ENCODE data around the gene NCK2.

DNA sequence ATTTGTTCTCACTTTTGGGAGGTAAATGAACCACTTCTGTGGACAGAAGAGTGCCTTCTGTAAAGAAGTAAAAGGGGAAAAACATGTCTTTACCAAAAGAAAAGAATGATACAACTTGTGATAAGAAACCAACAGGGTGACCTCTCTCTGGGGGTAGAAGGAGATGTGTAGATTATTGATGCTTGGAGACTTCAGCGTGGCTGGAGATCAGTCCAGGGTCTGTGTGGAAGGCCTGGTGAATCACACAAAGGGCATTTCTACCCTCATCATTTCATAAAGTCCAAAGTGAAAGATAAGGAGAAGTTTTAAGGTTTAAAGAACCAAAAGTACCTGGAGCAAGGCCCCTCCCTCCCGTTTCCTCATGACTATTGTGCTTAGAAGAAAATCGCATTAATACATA, 142.5 kb downstream of the NCK2 start:
- TF ChIP-seq, protein P1, sequence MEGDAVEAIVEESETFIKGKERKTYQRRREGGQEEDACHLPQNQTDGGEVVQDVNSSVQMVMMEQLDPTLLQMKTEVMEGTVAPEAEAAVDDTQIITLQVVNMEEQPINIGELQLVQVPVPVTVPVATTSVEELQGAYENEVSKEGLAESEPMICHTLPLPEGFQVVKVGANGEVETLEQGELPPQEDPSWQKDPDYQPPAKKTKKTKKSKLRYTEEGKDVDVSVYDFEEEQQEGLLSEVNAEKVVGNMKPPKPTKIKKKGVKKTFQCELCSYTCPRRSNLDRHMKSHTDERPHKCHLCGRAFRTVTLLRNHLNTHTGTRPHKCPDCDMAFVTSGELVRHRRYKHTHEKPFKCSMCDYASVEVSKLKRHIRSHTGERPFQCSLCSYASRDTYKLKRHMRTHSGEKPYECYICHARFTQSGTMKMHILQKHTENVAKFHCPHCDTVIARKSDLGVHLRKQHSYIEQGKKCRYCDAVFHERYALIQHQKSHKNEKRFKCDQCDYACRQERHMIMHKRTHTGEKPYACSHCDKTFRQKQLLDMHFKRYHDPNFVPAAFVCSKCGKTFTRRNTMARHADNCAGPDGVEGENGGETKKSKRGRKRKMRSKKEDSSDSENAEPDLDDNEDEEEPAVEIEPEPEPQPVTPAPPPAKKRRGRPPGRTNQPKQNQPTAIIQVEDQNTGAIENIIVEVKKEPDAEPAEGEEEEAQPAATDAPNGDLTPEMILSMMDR (IDR thresholded peaks at IDR 0.05 in 2 of 3, conservative IDR thresholded peaks at IDR 0.05 in 1 of 3; ENCODE audit: borderline replicate concordance in 1 of 3, insufficient read depth in 1 of 3, low read depth in 2 of 3, low read length in 2 of 3), result no peak
- TF ChIP-seq, protein P2, sequence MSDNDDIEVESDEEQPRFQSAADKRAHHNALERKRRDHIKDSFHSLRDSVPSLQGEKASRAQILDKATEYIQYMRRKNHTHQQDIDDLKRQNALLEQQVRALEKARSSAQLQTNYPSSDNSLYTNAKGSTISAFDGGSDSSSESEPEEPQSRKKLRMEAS (IDR thresholded peaks at IDR 0.05), result no peak
- TF ChIP-seq TCF7L2 (IDR thresholded peaks at IDR 0.05; ENCODE audit: borderline replicate concordance, extremely low read depth, insufficient read depth, insufficient read length) (no peak), EGR1 (IDR thresholded peaks at IDR 0.05; ENCODE audit: low read depth) (no peak)
